CD1c-positive myeloid dendritic cell (primary cell): ENCODE measurements around the gene PCDHGA2.
"Not testable (repeated sequence)": the region's sequence is repeated elsewhere in the genome, so short reads cannot be mapped to it uniquely, and the experiment has no call there.

Experiments
- DNase-seq: peaks from one replicate; pipeline ENCODE4 v3.0.0-alpha.2; 2016; ENCODE audit errors: extremely low spot score

PCDHGA2 gene

DNA sequence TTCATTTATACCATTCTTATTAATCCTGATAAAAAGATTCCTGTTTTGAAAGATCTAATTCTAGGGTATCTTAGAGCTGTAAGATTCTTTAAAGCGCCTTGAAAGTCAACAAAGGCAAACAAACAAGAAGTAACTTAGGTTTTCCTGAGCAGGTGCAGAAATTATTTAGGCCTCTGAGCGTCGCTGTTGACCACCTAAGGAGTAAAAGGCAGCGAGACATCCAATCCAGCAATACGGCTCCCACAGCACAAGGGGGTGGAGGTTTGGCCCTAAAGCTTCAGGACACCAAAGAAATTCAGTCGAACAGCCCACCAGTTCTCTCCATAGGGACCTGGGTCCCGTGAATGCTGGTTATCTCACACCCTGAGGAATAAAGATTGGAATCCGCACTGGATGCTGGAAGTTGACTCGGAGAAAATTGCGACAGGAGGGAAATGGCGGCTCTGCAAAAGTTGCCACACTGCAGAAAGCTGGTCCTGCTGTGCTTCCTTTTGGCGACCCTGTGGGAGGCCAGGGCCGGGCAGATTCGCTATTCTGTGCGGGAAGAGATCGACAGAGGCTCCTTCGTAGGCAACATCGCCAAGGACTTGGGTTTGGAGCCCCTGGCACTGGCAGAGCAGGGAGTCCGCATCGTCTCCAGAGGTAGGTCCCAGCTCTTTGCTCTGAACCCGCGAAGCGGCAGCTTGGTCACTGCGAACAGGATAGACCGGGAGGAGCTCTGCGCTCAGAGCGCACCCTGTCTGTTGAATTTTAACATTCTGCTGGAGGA is at the start of gene PCDHGA2:
Gene PCDHGA2 (plus strand): TSS at position 223 of the 769 bp plus-strand sequence.
- DNase-seq: peak; percentile 26

GRCh38 chr5:141298376-141298775 is 40.2 kb upstream of the PCDHGA2 start:
- no peak for DNase-seq

DNA sequence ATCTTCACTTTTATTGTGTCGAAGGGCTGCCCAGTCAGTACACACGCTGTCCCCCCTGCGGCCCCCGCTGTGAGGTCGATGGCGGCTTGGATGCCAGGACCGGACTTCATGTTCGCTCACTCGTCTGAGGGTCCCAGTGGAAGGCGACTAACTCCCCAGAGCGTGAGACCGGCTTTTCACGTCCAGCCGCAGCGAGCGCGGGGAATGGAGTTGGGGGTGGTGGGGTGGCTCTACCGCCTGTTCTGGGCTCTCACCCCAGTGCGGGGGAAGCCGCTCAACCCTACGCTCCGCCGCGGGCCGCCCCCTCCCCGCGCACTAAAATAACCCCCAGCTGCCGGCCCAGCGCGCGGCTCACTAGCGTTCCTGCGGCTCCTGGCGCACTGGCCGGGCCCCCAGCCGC is 34.8 kb upstream of the PCDHGA2 start, which contains the start of gene SLC25A2:
Gene SLC25A2 (minus strand): TSS at position 294 of the 400 bp plus-strand sequence. CDS start 184 bp downstream, at position 110.
- no peak for DNase-seq

DNA sequence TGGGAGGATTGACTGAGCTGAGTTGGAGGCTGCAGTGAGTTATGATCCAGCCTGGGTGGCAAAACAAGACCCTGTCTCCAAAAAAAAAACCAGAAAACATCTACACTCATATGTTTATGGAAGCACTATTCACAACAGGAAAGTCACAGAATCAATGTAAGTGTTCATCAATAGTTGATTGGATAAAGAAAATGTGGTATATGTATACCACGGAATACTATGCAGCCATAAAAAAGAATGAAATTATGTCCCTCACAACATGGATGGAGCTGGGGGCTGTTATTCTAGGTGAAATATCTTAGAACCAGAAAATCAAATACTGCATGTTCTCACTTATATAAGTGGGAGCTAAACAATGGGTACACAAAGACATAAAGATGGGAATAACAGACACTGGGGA is 31.9 kb upstream of the PCDHGA2 start:
- no peak for DNase-seq

DNA sequence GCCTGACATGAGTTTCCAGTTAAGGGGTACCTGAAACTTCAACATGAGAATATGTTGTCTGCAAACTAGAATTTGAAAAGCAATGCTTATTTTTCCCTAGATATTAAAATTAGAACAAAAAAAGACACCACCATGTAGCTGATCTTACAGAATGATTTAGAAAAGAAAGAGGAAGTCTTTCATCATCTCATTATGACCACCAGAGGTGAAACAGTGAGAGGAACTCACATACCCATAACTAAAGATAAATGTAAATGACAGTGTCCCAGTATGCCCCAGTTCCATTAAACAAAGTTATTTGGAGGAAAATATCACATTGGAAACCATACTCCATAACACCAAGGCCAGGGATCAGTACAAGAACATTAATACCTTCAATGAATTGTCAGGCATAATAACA is 24.8 kb upstream of the PCDHGA2 start:
- DNase-seq: no peak

GRCh38 chr5:141316963-141317362 is 21.6 kb upstream of the PCDHGA2 start:
- not testable (repeated sequence) for DNase-seq

GRCh38 chr5:141319202-141319601 is 19.4 kb upstream of the PCDHGA2 start:
- DNase-seq: no peak

- DNase-seq: no peak
Observed at GRCh38 chr5:141319699-141320098, 18.9 kb upstream of the PCDHGA2 start.

DNA sequence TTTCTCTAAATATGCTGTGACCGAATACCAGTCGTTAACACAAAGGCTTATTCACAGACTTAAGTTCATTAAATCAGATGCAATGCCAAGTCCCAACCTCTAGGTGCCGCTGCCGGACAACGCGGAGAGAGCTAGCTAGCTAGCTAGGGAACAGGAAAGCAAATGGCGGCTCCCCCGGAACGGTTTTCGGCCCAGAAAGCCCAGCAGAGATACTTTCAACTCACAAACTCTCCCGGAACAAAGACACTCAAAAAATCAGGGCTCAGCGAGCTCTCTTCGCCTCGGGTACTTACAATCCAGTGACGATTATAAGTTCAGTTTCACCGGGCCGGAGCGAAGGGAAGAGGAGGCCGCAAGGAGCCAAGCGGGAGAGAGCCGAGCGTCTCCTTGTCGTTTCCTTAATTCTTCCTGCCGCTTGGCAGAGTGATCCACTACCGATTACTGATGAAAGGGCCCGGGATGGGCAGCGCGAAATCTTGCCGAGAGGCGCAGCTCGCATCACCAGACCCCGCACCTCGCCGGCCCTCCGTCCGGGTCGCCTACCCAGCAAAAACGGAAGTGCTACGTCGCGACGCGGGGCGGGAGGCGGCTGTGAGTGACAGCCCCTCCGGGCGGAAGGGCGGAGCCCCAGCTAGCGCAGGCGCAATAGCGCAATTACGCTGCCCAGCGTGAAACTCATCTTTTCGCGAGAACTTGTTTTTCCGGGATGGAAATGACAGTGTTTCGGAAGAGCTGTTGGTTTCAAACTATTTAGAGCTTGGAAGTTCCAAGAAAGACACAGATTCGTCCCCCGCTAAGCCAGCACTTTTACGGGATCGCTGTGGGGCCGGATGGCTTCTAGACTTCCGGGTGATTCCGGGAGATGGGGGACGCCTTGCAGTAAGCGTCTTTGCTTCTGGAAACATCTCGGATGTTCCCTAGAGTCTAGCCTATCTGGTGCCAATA is 18.1 kb upstream of the PCDHGA2 start, which contains the start of gene TAF7:
Gene TAF7 (minus strand): TSS at position 560 of the 945 bp plus-strand sequence. CDS start 740 bp downstream, outside the sequence.
- peak; percentile 97 for DNase-seq

GRCh38 chr5:141322261-141322660 is 16.3 kb upstream of the PCDHGA2 start:
- DNase-seq: no peak

DNA sequence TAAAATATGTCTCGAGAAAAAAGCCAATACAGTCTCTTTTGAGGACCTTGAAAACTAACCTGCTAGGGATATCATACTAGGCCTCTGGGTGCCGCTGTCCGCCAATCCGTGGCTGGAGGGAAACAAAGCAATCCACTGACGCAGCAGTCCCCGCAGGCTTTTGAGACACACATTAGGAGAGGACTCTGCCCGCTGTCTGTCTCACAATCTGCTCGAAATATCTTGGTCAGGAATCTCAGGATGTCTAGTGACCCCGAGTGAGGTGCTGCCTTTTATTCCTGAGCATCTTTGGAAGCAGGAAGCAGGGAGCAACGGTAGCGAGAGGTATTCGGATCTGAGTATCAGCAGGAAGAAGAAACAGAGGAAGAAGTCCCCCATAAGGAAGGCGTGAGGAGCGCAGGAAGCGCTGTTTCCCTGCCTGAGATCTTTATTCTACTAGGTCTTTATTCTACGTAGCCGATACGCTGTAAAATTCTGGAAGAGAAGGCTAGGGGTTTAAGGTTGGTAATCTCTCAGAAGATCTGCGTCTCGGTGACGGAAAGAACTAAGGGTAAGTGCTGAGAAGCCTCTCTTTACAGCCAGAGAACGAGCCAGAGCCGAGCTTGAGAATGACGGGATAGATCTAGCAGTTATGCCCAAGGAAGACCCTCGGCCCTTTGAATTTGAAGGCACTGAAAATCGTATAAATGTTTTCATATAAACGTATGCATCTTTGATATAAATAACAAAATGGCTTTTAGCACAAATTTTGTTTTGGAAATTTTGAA is 12.3 kb upstream of the PCDHGA2 start:
- DNase-seq: peak; percentile 59

- DNase-seq: no peak
Observed at GRCh38 chr5:141328231-141328630, 10.3 kb upstream of the PCDHGA2 start.

DNA sequence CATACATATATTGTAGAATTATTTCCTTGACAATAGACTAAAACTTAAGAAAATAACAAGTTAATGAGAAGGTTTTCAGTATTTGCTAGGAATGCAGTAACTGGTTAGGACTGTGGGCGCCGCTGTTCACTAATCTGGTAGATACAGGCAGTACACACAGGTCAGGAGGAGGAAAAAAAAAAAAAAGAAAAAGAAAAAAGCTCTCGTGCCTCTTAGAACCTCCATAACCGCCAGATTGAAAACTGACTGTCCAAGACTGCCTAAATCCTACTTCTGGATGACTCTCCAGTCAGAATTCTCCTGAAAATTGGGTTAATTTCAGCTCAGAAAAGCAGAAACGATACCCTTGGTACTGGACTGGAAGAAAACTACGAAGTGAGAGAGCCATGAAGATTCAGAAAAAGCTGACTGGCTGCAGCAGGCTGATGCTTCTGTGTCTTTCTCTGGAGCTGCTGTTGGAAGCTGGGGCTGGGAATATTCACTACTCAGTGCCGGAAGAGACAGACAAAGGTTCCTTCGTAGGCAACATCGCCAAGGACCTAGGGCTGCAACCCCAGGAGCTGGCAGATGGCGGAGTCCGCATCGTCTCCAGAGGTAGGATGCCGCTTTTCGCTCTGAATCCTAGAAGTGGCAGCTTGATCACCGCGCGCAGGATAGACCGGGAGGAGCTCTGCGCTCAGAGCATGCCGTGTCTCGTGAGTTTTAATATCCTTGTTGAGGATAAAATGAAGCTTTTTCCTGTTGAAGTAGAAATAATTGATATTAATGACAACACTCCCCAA is 8.1 kb upstream of the PCDHGA2 start, which contains the start of gene PCDHGA1:
Gene PCDHGA1 (plus strand): TSS at position 216 of the 782 bp plus-strand sequence.
- no peak for DNase-seq

GRCh38 chr5:141332571-141332970 is 6.0 kb upstream of the PCDHGA2 start:
- not testable (repeated sequence) for DNase-seq

- DNase-seq: not testable (repeated sequence)
Observed at GRCh38 chr5:141340781-141341354, 2.3 kb downstream of the PCDHGA2 start.

DNA sequence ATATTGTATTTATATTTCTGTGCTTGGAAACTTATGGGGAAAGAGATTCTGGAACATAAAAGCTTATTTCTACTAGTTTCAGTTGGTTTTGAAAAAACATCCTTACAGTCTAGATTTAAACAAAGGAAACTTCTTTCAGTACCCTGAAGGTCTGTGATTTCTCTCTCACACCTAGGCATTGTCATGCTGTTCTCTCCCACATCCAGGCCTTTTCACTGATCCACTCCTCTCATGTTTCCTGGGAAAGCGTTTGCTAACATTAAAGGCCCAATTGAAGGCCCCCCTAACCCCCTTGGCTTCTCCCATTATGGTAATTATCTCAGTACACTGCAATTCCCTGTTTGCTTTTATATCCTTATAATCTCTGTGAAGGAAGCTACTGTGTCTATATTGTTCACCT is 4.2 kb downstream of the PCDHGA2 start:
- DNase-seq: no peak

DNA sequence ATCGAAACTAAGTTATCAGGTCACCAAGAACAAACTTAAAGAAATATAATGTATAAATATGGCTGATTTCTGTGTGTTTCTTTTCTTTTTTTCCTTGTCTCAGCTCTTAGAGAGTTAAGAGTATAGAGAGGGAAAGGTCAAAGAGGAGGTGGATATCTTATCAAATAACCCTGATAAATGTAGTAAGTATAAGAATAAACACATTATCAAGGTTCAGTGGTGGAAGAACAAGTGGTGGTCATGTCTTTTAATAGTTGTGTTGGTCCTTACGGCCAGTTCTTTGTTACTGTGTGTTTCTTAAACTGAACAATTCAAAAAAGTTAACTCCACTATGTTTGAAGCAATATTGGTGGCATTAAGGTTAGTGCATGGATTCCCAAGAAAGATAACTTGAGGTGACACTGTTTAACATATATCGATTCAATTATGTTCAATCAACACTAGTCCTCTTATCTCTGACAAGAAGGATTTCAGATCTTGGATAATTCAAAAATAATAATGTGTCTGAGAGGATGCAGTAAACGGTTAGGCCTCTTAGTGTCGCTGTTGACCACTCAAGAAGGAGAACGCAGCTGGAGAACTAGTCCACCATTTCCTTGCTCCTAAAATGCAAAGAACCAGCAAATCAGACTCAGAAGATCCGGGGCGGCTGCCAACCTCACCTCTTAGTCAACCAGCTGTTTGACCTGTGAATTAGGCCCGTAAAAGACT is 4.8 kb downstream of the PCDHGA2 start, which contains the start of gene PCDHGA3:
Gene PCDHGA3 (plus strand): TSS at position 588 of the 711 bp plus-strand sequence. CDS start 205 bp downstream, outside the sequence.
- peak; percentile 22 for DNase-seq

DNA sequence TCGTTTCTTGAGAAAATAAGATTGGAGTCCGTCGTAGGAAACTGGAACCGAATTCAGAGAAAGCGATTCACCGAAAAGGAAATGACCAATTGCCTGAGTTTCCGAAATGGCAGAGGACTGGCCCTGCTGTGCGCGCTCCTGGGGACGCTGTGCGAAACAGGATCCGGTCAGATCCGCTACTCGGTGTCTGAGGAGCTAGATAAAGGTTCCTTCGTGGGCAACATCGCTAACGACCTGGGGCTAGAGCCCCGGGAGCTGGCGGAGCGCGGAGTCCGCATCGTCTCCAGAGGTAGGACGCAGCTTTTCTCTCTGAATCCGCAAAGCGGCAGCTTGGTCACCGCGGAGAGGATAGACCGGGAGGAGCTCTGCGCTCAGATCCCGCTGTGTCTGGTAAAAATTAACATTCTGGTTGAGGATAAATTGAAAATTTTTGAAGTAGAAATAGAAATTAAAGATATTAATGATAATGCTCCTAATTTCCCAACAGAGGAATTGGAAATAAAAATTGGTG is 5.4 kb downstream of the PCDHGA2 start:
- no peak for DNase-seq

- no peak for DNase-seq
Observed at GRCh38 chr5:141345327-141345726, 6.8 kb downstream of the PCDHGA2 start.
